Fibroblast of skin of left quadriceps (primary cell): ENCODE measurements around the gene RAB28.

Experiments used
- DNase-seq, 2 experiments: peaks; one replicate each; pipeline ENCODE4 v3.0.0-alpha.2; 2013; ENCODE audit warnings: low read depth in 2 of 2

Gene RAB28

GRCh38 chr4:13509442-13509841 is 25.3 kb upstream of the RAB28 start:
- no peak for DNase-seq

GRCh38 chr4:13504374-13504773 is 20.2 kb upstream of the RAB28 start:
- no peak for DNase-seq

DNA sequence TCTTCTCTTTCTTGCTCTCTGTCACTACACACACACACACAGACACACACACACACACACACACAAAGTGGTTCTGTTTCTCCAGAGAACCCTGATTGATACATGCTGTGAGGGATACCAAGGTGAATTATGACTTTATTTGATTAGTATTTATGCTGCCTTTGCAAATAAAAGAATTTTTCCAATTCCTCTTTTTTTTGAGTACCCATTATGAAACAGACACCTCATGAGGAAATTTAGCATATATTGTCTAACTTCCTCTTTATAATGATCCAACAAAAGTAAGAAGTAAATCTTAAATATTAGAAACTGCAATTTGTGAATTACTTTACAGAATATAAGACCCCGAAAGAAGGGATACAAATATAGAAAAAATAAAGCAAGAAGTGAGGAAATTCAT is 14.3 kb upstream of the RAB28 start:
- no peak for DNase-seq

DNA sequence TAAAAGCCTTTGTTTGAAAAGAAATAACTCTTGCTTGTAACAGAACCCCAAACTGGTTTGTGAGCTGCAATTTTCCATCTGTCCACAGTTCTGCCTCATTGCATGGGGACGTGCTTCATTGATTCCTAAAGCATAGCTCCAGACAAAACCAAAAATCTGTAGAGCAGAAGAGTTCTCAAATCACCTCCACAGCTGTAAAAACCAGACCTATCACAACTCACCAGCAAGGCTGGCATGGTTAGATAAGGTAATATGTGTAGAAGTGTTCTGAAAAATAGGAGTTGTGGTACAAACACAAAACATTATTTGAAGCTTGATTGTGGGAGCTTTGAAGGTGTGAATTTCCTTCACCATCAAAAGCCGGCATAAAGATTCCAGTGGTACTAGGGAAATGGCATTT is 12.5 kb upstream of the RAB28 start:
- no peak for DNase-seq

DNA sequence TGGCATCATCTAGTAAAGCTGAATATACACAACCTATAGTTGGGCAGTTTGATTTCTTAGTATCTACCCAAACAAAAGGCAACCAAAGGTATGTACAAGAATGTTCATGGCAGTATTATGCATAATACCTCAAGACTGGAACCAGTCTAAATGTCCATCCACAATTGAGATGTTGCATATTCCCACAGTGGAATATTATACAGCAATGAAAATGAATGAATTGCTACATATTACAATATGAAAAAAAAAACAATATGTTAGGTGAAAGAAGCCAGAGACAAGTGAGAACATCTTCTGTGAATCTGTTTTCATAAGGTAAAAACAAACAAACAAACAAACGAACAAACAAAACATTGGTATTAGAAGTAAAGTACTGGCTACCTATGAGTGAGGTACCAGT is 11.6 kb upstream of the RAB28 start:
- DNase-seq, result no peak

- DNase-seq, result no peak
Measured at GRCh38 chr4:13493793-13494192, 9.7 kb upstream of the RAB28 start.

DNA sequence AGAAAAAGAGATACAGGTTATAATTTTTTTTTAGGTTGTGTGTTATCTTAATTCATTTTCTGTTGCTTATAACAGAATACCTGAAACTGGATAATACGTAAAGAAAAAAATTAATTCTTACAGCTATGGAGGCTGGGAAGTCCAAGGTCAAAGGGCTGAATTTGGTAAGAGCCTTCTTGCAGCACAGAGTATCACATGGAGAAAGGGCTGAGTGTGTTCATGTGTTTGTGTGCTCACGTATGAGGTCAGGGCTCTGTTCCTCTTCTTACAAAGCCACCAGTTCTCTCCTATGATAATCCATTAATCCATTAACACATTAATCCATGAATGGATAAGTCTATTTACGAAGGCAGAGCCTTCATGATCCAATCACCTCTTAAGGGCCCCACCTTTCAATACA is 8.6 kb upstream of the RAB28 start:
- DNase-seq, result no peak

DNA sequence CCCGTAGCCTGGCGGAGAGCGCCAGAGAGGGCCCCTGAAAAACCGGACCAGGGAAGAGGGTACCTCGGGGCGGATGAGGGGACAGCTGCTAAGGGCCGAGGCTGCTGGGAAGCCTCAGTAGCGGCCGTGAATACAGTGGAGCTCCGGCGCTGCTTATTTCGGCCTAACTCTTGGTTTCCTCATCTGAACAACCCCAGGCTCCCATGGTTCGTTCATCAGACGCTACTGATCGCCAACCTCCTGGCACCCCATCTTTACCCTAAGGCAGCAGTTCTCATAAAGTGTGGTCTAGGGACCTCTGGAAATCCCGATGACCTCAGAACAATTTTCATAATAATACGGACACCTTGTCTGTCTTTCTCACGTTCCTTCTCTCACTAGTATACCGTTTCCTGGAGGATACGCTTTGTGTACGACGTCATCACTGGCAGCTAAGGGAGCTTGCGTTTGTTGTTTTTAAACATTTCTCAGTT is 645 bp upstream of the RAB28 start:
- peak in 1 of 2 experiments; percentile 6 for DNase-seq

GRCh38 chr4:13483768-13484121 is 395 bp downstream of the RAB28 start:
- DNase-seq, result peak; percentile 12 to 18

DNA sequence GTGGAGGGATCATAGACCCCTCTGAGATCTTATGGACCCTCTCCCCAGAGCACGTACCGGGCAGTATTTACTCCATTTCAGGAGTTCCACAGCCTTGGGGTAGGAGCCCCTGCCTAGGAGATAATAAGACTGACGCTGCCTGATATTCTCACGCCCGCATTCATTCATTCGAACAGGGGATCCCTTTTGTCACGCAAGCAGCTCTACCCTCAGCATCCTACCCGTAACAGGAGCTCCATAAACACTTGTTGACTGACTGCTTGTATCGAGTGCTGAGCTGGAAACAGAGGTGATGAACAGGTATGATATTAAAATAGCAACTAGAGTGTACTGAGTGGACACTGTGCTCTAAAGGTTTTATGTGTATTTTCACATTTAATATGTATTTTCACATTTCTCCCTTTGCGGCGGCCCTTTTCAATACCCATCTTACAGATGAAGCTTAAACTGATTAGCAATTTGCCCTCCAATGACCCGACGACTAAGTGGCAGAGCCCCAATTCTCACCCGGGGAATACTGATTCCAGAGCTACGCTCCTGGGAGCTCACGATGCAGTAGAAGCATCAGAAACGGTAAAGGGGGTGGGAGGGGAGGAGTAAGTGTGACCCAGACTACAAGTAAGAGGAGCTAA is 888 bp downstream of the RAB28 start:
- no peak for DNase-seq

DNA sequence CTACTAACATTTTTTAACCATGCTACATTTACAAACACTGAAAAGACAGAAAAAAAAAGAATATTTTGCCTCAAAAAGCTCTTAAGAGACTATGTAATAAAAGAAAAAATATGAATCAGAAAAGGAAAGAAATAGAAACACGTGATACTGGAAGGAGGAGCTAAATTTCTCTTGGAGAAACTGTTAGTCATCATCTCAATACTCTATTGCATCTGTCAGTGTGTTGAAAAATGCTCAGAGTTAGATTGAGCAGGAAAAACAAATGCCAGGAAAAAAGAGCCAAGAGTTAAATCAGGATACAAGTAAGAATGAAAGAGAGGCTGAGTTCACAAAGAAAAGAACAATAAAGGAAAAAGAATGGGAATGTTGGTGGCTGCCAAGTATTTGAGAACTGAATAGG is 2.6 kb downstream of the RAB28 start:
- peak in 1 of 2 experiments; percentile 5 for DNase-seq

- DNase-seq, result no peak
Measured at GRCh38 chr4:13478707-13479106, 5.4 kb downstream of the RAB28 start.

- no peak for DNase-seq
Measured at GRCh38 chr4:13478131-13478530, 6.0 kb downstream of the RAB28 start.

DNA sequence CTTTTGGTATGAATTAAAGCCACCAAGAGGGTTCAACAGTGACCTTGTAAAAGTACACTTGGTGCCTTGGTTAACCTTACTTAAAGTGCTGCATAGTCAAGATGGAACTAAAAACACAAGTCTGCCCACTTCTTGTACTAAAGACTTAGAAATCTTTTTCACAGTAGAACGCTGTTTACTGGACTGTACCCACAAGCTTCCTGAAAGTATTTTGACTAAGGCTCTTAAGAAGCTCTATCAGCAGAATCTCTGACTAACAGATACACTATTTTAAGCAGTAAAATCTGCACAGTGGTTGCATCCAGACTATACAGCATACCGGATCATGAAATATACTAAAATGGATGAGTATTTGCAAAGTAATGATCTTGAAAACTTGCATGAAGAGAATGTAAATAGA is 7.2 kb downstream of the RAB28 start:
- DNase-seq, result peak; percentile 24 to 27

DNA sequence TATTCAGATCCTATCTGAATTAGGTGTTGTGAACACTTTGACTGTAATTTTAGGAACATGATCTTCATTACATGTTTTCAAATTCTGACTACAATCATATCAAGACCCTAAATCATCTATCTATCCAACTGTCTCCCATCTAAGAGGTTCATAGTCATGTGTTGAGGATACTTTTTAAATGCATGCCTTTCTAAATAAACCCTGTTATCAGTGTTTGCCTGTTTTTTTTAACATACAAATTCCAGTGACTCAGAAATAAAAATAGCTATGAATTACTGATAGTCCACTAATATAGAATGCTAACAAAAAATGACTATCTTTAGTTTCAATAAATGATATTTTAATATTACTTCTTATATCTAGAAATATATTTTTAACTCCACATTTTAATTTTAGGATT is 8.0 kb downstream of the RAB28 start:
- DNase-seq, result no peak

DNA sequence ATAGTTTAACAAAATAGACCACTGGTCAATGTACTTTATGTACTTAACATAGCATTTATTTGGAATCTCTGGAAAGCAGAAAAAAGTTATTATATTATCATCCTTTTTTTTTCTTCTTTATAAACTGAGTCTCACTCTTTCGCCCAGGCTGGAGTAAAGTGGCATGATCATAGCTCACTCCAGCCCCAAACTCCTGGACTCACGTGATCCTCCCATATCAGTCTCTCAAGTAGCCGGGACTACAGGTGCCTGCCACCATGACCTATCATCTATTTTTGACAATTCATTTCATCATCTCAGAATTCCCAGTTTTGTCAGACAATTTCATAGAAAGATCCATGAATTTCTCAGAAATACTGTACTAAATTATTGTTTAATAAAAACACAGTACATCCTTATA is 12.7 kb downstream of the RAB28 start:
- no peak for DNase-seq

DNA sequence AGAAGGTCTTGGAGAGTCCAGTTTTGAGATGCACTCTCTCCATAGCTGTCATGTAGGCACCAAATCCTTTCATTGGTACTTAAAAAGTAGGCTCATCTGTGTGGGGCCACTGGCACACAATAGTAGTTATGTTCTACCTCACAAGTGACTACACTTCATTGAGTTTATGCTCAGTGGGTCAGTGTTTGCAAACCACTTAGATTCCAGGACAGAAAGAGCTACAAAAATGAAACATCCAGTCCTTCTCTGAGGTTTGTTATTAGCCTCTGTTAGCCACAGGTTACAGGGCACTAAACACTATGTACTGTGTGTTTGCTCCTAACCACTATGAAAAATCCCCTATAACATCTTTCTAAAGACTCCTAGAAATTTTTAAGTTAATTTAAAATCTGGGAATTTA is 13.8 kb downstream of the RAB28 start:
- no peak for DNase-seq

DNA sequence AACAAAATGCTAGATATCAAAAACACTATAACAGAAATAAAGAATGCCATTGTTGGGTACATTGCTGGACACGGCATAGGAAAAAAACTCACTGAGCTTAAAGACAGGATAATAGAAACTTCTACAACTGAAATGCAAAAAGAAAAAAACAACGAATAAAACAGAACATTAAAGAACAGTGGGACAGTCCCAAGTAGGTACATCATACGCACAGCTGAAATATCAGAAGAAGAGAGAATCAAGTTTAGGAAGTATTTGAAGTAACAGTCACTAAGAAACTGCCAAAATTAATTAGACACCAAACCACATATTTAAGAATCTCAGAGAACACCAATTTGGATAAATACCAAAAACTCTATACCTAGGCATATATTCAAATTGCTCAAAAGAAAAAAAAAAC is 19.2 kb downstream of the RAB28 start:
- DNase-seq, result no peak

DNA sequence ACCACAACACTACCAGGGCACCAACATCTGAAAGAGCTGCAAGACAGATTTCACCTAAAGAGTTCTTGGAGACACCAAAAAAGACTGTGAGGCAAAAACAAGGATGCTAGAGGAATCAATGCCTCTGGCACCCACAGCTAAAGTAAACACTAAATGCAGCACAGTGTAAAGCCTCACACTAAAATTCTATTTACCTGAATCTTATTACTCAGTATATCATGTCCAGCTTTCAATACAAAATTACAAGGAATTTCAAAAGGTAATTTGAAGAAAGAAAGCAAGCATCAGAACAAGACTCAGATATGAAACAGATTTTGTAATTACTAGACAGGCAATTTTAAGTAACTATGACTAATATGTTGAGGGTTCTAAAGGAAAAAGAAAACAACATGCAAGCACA is 19.6 kb downstream of the RAB28 start:
- no peak for DNase-seq

DNA sequence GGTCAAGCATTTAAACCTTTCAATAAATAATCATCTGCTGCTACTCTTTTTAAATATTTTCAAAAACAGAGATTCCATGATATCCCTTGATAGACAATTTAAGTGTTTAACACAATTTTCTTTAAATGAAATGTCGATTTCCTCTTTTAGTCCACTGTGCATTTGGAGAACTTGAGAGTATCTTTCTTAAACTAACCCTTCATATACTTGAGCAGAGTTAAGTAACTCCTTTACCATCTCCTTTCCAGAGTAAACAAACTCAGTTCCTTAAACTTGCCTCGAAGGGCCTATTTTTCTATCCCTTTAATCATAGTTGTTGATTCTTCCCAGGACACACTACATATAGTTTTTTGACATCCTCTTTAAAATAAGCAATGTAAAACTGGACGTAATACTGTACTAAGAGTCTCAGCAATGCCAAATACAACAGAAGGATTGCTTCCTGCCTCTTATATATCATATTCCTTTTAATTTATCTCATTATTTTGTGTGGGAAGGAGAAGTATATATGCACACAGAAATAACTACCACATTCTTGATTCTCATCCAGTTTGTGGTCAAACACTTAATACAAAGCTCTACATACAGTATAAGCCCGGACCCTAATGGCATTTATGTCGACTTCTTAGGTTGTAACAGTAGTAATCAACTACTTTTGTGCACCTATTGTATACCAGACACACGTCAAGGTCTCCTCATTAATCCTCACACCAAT is 22.8 kb downstream of the RAB28 start:
- DNase-seq, result peak in 1 of 2 experiments; percentile 6

- DNase-seq, result no peak
Measured at GRCh38 chr4:13455411-13455810, 28.7 kb downstream of the RAB28 start.

GRCh38 chr4:13454786-13455185 is 29.4 kb downstream of the RAB28 start:
- DNase-seq, result no peak

DNA sequence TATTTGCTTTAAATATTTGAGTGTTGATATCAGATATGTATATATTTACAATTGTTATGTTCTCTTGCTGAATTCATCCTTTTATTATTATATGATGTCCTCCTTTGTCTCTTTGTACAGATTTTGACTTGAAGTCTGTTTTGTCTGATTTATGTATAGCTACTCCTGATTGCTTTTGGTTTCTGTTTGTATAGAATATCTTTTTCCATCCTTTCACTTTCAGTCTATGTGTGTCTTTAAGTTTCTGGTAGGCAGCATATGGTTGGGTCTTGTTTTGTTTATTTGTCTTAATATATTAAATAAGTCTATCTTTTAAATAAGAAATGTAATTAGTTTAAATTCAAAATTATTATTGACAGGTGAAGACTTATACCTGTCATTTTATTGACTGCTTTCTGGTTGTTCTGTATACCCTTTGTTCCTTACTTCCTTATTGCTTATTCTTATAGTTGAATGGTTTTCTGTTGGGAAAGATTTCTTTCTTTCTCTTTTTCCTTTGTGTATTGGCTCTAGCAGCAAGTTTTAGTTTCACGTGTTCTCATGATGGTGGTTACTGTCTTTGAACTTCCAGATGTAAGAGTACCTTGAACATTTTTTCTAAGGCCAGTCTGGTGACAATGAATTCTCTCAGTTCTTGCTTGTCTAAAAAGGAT is 31.1 kb downstream of the RAB28 start:
- DNase-seq, result no peak
